CD4-positive, alpha-beta memory T cell (primary cell): ENCODE measurements around the gene DLGAP1. TPM values are rescaled to one million over a fixed set of nuclear protein-coding genes. Genes with fewer than 3 reads are reported as not detected.

Experiments used
- CTCF ChIA-PET: fragments of 350-600 bp; sonication (Branson Sonifier 250); formaldehyde crosslinking; loops from one replicate; lab custom pipeline; 2021; ENCODE audit warnings: inconsistent platforms; ENCODE audit not compliant: partially characterized antibody; lab: Charles Lee
- POLR2A ChIA-PET: fragments of 350-600 bp; sonication (Branson Sonifier 250); formaldehyde crosslinking; loops from one replicate; lab custom pipeline; 2021; ENCODE audit not compliant: partially characterized antibody; lab: Charles Lee
- DNase-seq, 5 donors: peaks; one replicate each; pipeline versions ENCODE4 v3.0.0 to v3.0.0-alpha.2; 2020 to 2022; ENCODE audit warnings: mixed read lengths in 1 of 5
- H3K27ac ChIP-seq: one replicate; pipeline ENCODE4 v1.7.0; 2013; ENCODE audit warnings: low read depth, low read length
- H3K27me3 ChIP-seq: 2 replicates; pipeline ENCODE4 v1.7.0; 2013; ENCODE audit warnings: mild to moderate bottlenecking, low read length, moderate library complexity; ENCODE audit not compliant: insufficient read depth
- H3K36me3 ChIP-seq: 2 replicates; pipeline ENCODE4 v1.7.0; 2013; ENCODE audit warnings: mild to moderate bottlenecking, low read length, moderate library complexity; ENCODE audit not compliant: insufficient read depth
- H3K4me1 ChIP-seq: 2 replicates; pipeline ENCODE4 v1.7.0; 2013; ENCODE audit warnings: mild to moderate bottlenecking, low read length, moderate library complexity; ENCODE audit not compliant: insufficient read depth
- H3K4me3 ChIP-seq, 2 donors: one replicate each; pipeline ENCODE4 v1.7.0; 2013; ENCODE audit warnings: low read length in 2 of 2, mild to moderate bottlenecking in 1 of 2
- H3K9me3 ChIP-seq, 2 donors: one replicate each; pipeline ENCODE4 v1.7.0; 2013; ENCODE audit warnings: low read length in 2 of 2, control low read depth in 1 of 2; ENCODE audit not compliant: control insufficient read depth in 1 of 2
- H3K27ac Mint-ChIP-seq, 7 donors: one replicate each; pipeline ENCODE4 v1.8.0; 2020 to 2021; ENCODE audit warnings: mixed read lengths in 7 of 7, mild to moderate bottlenecking in 6 of 7, inconsistent platforms in 3 of 7, moderate library complexity in 3 of 7
- H3K27me3 Mint-ChIP-seq, 2 donors: one replicate each; pipeline ENCODE4 v1.8.0; 2020 to 2021; ENCODE audit warnings: mixed read lengths in 2 of 2
- H3K36me3 Mint-ChIP-seq, 2 donors: one replicate each; pipeline ENCODE4 v1.8.0; 2020 to 2021; ENCODE audit warnings: mixed read lengths in 2 of 2, inconsistent platforms in 1 of 2, mild to moderate bottlenecking in 1 of 2
- H3K4me1 Mint-ChIP-seq, 4 donors: one replicate each; pipeline ENCODE4 v1.8.0; 2020 to 2021; ENCODE audit warnings: mixed read lengths in 4 of 4, mild to moderate bottlenecking in 1 of 4
- H3K4me3 Mint-ChIP-seq, 8 donors: one replicate each; pipeline ENCODE4 v1.8.0; 2020 to 2021; ENCODE audit warnings: mixed read lengths in 8 of 8, mild to moderate bottlenecking in 7 of 8, moderate library complexity in 6 of 8, inconsistent platforms in 3 of 8
- H3K9me3 Mint-ChIP-seq, 8 donors: one replicate each; pipeline ENCODE4 v1.8.0; 2020 to 2021; ENCODE audit warnings: mixed read lengths in 8 of 8, mild to moderate bottlenecking in 5 of 8, inconsistent platforms in 3 of 8, moderate library complexity in 1 of 8
- intact Hi-C: fragments of 100-400 bp; cut with micrococcal nuclease; formaldehyde crosslinking; loops from one replicate; pipeline ENCODE4 v1.15.1; 2023
- polyA plus RNA-seq, 2 donors: library from polyadenylated mRNA; unstranded; fragments of 300-500 nt; fragmentation: Illumina TruSeq; gene quantifications; one replicate each; pipeline ENCODE4 v1.2.3, GENCODE V29; 2021
- total RNA-seq, 2 experiments: library from RNA; stranded (reverse); gene quantifications; one replicate each; pipeline ENCODE4 v1.2.3, GENCODE V29; 2021

Gene DLGAP1
- total and polyA plus RNA-seq, 4 experiments from 2014 or later, result 0.17 to 0.71 (median 0.45) TPM

- Mint-ChIP-seq H3K9me3 (peaks cover 0 to 17% (median 6%) of the 10 kb centered on the region in 8 donors), H3K4me3 (no peak overlapping the region), H3K4me1 (no peaks in the 10 kb centered on the region), H3K36me3 (no peaks in the 10 kb centered on the region), H3K27me3 (no peaks in the 10 kb centered on the region), H3K27ac (no peak overlapping the region)
- no peak for DNase-seq
- ChIA-PET CTCF (no interaction called here), POLR2A (no interaction called here)
- Histone ChIP-seq H3K27me3 (no peaks in the 10 kb centered on the region), H3K27ac (no peak overlapping the region), H3K9me3 (no peaks in the 10 kb centered on the region), H3K4me3 (no peak overlapping the region), H3K36me3 (no peaks in the 10 kb centered on the region), H3K4me1 (no peaks in the 10 kb centered on the region)
- intact Hi-C loops, result no loop called here
These were observed 37.4 kb downstream of the DLGAP1 start for GRCh38 chr18:4417714-4418113.

DNA sequence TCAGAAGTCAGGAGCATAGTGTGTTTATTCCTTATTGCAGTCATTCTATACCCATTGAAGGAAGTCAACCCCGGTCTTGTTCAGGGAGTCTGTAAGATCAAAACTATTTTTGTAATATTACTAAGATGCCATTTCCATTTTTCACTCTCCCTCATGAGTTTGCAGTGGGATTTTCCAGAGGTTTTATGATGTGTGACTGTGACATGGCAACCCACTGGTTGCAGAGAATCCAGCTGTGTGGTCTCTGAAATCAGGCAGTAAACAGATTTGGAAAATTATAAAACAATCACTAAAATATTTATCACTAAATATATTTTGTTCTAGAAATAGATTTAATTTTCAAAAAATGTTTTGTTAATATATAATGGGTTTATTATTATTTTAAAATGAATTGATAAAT is 38.1 kb downstream of the DLGAP1 start:
- Histone ChIP-seq H3K4me3 (no peak overlapping the region), H3K4me1 (no peaks in the 10 kb centered on the region), H3K9me3 (no peaks in the 10 kb centered on the region), H3K36me3 (no peaks in the 10 kb centered on the region), H3K27ac (no peak overlapping the region), H3K27me3 (no peaks in the 10 kb centered on the region)
- CTCF ChIA-PET, result no interaction called here
- no peaks in the 10 kb centered on the region for H3K4me1 Mint-ChIP-seq
- POLR2A ChIA-PET, result no interaction called here
- H3K27ac Mint-ChIP-seq, result no peak overlapping the region
- no peaks in the 10 kb centered on the region for H3K36me3 Mint-ChIP-seq
- H3K27me3 Mint-ChIP-seq, result no peaks in the 10 kb centered on the region
- H3K4me3 Mint-ChIP-seq, result no peak overlapping the region
- intact Hi-C loops, result no loop called here
- peaks cover 0 to 17% (median 6%) of the 10 kb centered on the region in 8 donors for H3K9me3 Mint-ChIP-seq
- DNase-seq, result no peak

- Histone ChIP-seq H3K4me1 (no peaks in the 10 kb centered on the region), H3K27ac (no peak overlapping the region), H3K27me3 (no peaks in the 10 kb centered on the region), H3K4me3 (no peak overlapping the region), H3K36me3 (no peaks in the 10 kb centered on the region), H3K9me3 (no peaks in the 10 kb centered on the region)
- Mint-ChIP-seq H3K36me3 (no peaks in the 10 kb centered on the region), H3K9me3 (peaks cover 0 to 15% (median 2%) of the 10 kb centered on the region in 8 donors), H3K27ac (no peak overlapping the region), H3K4me1 (no peaks in the 10 kb centered on the region), H3K27me3 (no peaks in the 10 kb centered on the region), H3K4me3 (no peak overlapping the region)
- intact Hi-C loops, result no loop called here
- POLR2A ChIA-PET, result no interaction called here
- CTCF ChIA-PET, result no interaction called here
- no peak for DNase-seq
These were observed 42.8 kb downstream of the DLGAP1 start for GRCh38 chr18:4412286-4412685.

DNA sequence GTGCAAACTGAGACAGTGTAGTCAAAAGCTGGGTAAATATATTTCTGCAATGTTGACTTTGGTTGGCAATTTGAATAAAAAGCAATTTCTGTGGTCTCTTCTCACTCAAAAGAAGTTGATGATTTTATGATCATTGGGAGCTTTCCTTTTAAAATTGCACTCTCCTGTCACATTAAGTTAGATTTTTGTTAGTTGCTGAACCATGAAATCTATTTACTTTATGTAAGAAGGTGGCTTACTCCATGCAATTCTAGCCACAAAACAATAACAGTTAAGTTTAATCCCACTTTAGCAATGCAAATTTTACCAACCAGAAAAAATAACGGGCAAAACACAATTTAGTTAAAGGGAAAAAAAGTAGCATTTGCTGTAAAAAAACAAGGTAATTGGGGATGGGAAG is 48.3 kb downstream of the DLGAP1 start:
- no peaks in the 10 kb centered on the region for H3K36me3 Mint-ChIP-seq
- no peaks in the 10 kb centered on the region for H3K4me1 ChIP-seq
- H3K36me3 ChIP-seq, result no peaks in the 10 kb centered on the region
- intact Hi-C loops, result no loop called here
- no peaks in the 10 kb centered on the region for H3K9me3 ChIP-seq
- H3K27ac Mint-ChIP-seq, result no peak overlapping the region
- H3K4me3 Mint-ChIP-seq, result no peak overlapping the region
- ChIA-PET POLR2A (no interaction called here), CTCF (no interaction called here)
- no peak overlapping the region for H3K4me3 ChIP-seq
- H3K4me1 Mint-ChIP-seq, result no peaks in the 10 kb centered on the region
- H3K27ac ChIP-seq, result no peak overlapping the region
- no peak for DNase-seq
- no peaks in the 10 kb centered on the region for H3K27me3 Mint-ChIP-seq
- H3K27me3 ChIP-seq, result no peaks in the 10 kb centered on the region
- H3K9me3 Mint-ChIP-seq, result peaks cover 0 to 15% (median 4%) of the 10 kb centered on the region in 8 donors

GRCh38 chr18:4405965-4406364 is 49.1 kb downstream of the DLGAP1 start:
- H3K36me3 Mint-ChIP-seq, result no peaks in the 10 kb centered on the region
- H3K36me3 ChIP-seq, result no peaks in the 10 kb centered on the region
- intact Hi-C loops, result no loop called here
- no peak for DNase-seq
- no peak overlapping the region for H3K27ac ChIP-seq
- CTCF ChIA-PET, result no interaction called here
- no peaks in the 10 kb centered on the region for H3K27me3 ChIP-seq
- no peaks in the 10 kb centered on the region for H3K4me1 ChIP-seq
- H3K27ac Mint-ChIP-seq, result no peak overlapping the region
- H3K9me3 ChIP-seq, result no peaks in the 10 kb centered on the region
- POLR2A ChIA-PET, result no interaction called here
- H3K9me3 Mint-ChIP-seq, result peaks cover 0 to 12% (median 3%) of the 10 kb centered on the region in 8 donors
- no peaks in the 10 kb centered on the region for H3K27me3 Mint-ChIP-seq
- H3K4me3 ChIP-seq, result no peak overlapping the region
- H3K4me1 Mint-ChIP-seq, result peaks cover 0 to under 1% (median 0%) of the 10 kb centered on the region in 4 donors
- H3K4me3 Mint-ChIP-seq, result no peak overlapping the region

DNA sequence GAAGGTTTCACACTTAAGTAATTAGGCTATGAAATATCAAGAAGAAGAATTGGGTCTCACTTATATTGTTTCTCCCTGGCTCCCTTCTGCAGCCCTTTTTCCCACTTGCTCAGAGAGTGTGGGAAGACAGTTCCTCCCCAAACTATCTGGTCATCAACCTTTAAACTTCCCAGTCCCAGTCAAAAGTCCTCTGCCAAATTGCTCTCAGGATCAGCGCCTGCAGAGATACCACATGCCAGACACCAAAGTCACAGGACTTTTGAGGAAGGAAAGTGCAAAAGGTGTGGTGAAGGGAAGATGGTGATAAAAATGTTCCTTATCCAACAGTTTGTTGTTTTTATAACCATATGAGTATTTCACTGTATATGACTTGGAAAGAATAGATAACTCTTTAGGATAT is 51.3 kb downstream of the DLGAP1 start:
- Histone ChIP-seq H3K9me3 (no peaks in the 10 kb centered on the region), H3K36me3 (no peaks in the 10 kb centered on the region), H3K27me3 (no peaks in the 10 kb centered on the region), H3K27ac (no peak overlapping the region), H3K4me3 (no peak overlapping the region), H3K4me1 (no peaks in the 10 kb centered on the region)
- ChIA-PET CTCF (no interaction called here), POLR2A (no interaction called here)
- no peaks in the 10 kb centered on the region for H3K27me3 Mint-ChIP-seq
- no peak overlapping the region for H3K27ac Mint-ChIP-seq
- H3K4me1 Mint-ChIP-seq, result peaks cover 0 to 7% (median 0%) of the 10 kb centered on the region in 4 donors
- no peak for DNase-seq
- H3K36me3 Mint-ChIP-seq, result no peaks in the 10 kb centered on the region
- intact Hi-C loops, result no loop called here
- peaks cover 0 to 15% (median 3%) of the 10 kb centered on the region in 8 donors for H3K9me3 Mint-ChIP-seq
- no peak overlapping the region for H3K4me3 Mint-ChIP-seq

- H3K4me3 Mint-ChIP-seq, result peak overlapping the region in 1 of 8 donors; percentile 9
- peaks cover 0 to 7% (median 0%) of the 10 kb centered on the region in 4 donors for H3K4me1 Mint-ChIP-seq
- Histone ChIP-seq H3K4me3 (no peak overlapping the region), H3K9me3 (no peaks in the 10 kb centered on the region), H3K36me3 (no peaks in the 10 kb centered on the region), H3K27ac (no peak overlapping the region), H3K27me3 (no peaks in the 10 kb centered on the region), H3K4me1 (no peaks in the 10 kb centered on the region)
- intact Hi-C loops, result no loop called here
- DNase-seq, result no peak
- H3K27me3 Mint-ChIP-seq, result no peaks in the 10 kb centered on the region
- peak overlapping the region in 1 of 7 donors; percentile 38 for H3K27ac Mint-ChIP-seq
- ChIA-PET CTCF (no interaction called here), POLR2A (no interaction called here)
- H3K36me3 Mint-ChIP-seq, result no peaks in the 10 kb centered on the region
- peaks cover 0 to 15% (median 5%) of the 10 kb centered on the region in 8 donors for H3K9me3 Mint-ChIP-seq
These were observed 54.2 kb downstream of the DLGAP1 start for GRCh38 chr18:4400911-4401310.

- no peak overlapping the region for H3K27ac ChIP-seq
- CTCF ChIA-PET, result no interaction called here
- no peaks in the 10 kb centered on the region for H3K27me3 ChIP-seq
- no peaks in the 10 kb centered on the region for H3K4me1 ChIP-seq
- no peaks in the 10 kb centered on the region for H3K27me3 Mint-ChIP-seq
- peaks cover 0 to 13% (median 2%) of the 10 kb centered on the region in 8 donors for H3K9me3 Mint-ChIP-seq
- H3K4me3 ChIP-seq, result no peak overlapping the region
- POLR2A ChIA-PET, result no interaction called here
- H3K4me1 Mint-ChIP-seq, result peaks cover 0 to 7% (median 0%) of the 10 kb centered on the region in 4 donors
- DNase-seq, result no peak
- intact Hi-C loops, result no loop called here
- H3K36me3 Mint-ChIP-seq, result no peaks in the 10 kb centered on the region
- H3K9me3 ChIP-seq, result no peaks in the 10 kb centered on the region
- H3K36me3 ChIP-seq, result no peaks in the 10 kb centered on the region
- no peak overlapping the region for H3K27ac Mint-ChIP-seq
- H3K4me3 Mint-ChIP-seq, result no peak overlapping the region
These were observed 55.2 kb downstream of the DLGAP1 start for GRCh38 chr18:4399929-4400328.
